Gastrocnemius medialis (tissue), 4 donors: ENCODE results near the gene LRRC53.

Experiments
- CTCF ChIP-seq, 5 experiments: fragments of 450-650 bp in 3 of 5; fragments of 200-600 bp in 2 of 5; sonication (generic) in 2 of 5; IDR thresholded peaks in 4 of 5; conservative IDR thresholded peaks in 1 of 5; 1 replicate in 4 of 5; 2 replicates in 1 of 5; pipeline ENCODE4 v1.5.1; 2016 to 2019; ENCODE audit warnings: antibody characterized with exemption in 5 of 5, mild to moderate bottlenecking in 3 of 5, moderate library complexity in 3 of 5
- POLR2A ChIP-seq, 2 donors: fragments of 450-650 bp; IDR thresholded peaks; one replicate each; pipeline ENCODE4 v1.6.1; 2017; ENCODE audit warnings: antibody characterized with exemption in 2 of 2, mild to moderate bottlenecking in 2 of 2, moderate library complexity in 2 of 2

GRCh38 chr1:74464037-74464436 lies 48.4 kb downstream of the LRRC53 start:
- TF ChIP-seq CTCF (IDR thresholded peaks at IDR 0.05 in 4 of 5, conservative IDR thresholded peaks at IDR 0.05 in 1 of 5): no peak
- TF ChIP-seq POLR2A (IDR thresholded peaks at IDR 0.05): no peak
